Stimulated activated CD8-positive, alpha-beta memory T cell treated with anti-CD3 and anti-CD28 coated beads, Interleukin-4, amount 100 ng/mL, for 1 hour (primary cell): ENCODE results near the gene CHST9.
"Not testable (repeated sequence)": the region's sequence is repeated elsewhere in the genome, so short reads cannot be mapped to it uniquely, and the experiment has no call there.

Source experiments
- DNase-seq, 2 donors: peaks; one replicate each; pipeline ENCODE4 v3.0.0-alpha.2; 2020; ENCODE audit warnings: low read depth in 2 of 2, low spot score in 1 of 2

The CHST9 gene

GRCh38 chr18:26940744-26941398, 244.2 kb downstream of the CHST9 start:
- no peak for DNase-seq

DNA sequence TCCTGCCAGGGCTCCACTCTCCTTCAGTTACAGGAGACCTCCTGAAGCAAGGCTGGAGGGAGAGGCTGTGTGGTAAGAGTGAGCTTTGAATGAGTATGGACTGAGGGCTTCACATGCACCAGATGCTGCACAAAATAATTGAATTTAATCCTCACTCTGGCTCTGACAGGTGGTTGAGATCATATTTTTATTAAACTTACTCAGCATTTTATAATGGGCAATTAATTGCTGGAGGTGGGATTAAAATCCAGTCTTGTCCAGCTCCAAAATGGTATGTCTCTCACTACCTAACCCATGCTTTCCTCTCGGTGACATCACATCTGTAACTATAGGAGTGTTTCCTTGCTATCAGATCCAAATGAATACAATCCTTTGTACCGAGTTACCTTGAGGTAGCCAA, 253.4 kb downstream of the CHST9 start:
- no peak for DNase-seq

DNA sequence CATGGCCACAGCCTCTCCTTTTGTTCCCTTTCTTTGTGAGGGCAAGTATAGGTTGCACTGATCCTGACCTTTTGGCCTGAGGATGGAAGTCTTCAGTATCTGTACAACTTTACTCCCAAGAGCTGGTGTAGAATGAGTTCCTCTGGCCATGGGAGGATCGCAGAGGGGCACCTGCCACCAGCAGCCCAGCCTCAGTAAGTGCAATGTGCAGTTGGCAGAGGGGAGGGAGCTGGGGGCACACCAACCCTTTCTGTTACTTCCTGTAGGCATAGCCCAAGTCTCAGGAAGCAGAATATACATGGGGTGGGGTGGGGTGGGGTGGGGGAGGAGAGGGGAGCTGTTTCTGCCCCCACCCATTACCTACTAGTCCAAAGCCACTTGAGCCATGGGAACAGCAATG, 254.5 kb downstream of the CHST9 start:
- DNase-seq, result no peak

DNA sequence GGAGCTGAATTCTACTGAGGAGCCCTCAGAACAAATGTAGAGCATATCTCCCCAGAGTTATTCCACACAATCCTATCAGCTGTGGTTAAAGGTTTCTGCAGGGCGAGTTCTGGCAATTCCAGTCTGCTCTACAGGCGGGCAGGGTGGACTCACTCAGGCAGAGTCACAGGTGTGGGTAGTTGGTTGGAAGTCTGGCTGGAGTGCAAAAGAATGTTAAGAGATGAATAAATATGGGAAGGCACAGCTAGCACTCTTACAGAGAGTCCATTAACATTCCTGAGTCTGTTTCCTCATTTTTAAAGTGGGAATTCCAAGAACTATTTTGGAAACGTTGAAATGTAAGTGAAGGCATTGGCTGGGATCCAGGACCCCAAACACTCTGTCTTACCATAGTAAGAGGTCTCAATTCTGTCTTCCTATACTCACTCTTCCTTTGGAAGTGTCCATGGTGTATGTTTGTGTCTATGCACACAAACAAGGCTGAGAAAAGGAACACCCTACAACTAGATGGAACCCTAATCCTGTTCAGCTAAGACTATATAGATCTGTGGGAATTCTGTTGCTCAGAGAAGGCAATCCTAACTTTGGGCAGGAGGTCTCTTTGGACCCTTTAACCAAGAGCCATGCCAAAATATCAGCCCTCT, 256.3 kb downstream of the CHST9 start:
- no peak for DNase-seq

DNA sequence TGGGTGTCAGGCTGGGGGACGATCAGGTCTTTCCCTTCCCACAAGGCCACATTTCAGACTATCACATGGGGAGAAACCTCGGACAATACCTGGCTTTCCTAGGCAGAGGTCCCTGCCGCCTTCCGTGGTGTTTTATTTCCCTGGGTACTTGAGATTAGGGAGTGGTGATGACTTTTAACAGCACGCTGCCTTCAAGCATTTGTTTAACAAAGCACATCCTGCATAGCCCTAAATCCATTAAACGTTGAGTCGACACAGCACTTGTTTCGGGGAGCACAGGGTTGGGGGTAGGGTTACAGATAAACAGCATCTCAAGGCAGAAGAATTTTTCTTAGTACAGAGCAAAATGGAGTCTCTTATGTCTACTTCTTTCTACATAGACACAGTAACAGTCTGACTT, 257.3 kb downstream of the CHST9 start:
- not testable (repeated sequence) for DNase-seq

GRCh38 chr18:26926066-26926675, 258.9 kb downstream of the CHST9 start:
- no peak for DNase-seq

DNA sequence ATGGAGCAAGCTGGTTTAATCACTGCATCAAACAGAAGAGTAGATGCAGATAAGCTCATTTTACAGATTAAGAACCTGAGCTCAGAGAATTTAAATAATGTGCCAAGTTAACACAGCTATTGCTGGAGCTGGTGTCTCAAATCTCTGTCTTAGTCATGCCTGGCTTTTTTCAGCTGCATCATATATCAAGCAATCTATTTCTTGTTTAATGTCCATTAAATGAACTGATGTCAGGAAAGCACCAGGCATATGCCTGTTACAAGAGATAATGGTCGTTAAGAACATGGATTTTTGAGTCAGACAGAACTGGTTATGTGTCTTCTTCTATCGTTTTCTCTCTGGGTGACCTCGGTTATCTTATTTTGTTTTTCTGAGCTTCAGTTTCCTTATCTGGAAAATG, 259.8 kb downstream of the CHST9 start:
- no peak for DNase-seq

DNA sequence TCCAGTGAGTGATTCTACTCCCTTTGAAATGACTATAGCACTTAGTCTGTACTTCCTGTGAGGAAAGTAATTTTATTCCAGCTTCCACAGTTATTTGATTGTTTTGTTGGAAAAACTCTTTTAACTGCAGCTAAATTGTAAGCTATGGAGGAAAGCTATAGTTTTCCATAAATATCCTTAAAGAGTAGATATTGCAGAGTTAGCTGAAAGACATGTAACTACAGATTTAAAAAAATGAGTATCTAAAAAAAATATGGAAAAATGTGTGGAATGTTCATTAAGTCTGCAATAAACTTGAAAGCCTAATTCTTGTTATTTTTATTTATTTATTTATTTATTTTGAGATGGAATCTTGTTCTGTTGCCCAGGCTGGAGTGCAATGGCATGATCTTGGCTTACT, 262.8 kb downstream of the CHST9 start:
- no peak for DNase-seq

- no peak for DNase-seq
Measured at GRCh38 chr18:26920644-26921043, 264.5 kb downstream of the CHST9 start.

DNA sequence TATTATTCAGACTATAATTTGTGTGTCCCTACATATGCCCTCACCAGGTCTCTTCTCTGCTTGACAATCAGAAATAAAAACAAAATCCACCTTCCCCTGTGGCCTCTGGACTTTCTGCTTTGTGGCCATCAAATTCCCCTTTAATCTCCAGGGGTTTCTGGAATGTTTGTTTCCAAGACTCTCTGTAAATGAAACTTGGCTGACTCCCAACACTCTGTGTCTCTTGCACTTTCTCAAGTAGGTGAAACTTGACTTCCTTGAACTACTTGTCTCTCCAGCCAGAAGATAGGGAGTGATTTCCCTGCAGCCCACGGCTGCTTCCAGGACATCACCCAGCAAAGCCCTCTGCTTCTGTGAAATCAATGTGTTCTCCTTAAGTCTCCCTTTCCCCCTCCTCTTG, 265.5 kb downstream of the CHST9 start:
- DNase-seq, result no peak

DNA sequence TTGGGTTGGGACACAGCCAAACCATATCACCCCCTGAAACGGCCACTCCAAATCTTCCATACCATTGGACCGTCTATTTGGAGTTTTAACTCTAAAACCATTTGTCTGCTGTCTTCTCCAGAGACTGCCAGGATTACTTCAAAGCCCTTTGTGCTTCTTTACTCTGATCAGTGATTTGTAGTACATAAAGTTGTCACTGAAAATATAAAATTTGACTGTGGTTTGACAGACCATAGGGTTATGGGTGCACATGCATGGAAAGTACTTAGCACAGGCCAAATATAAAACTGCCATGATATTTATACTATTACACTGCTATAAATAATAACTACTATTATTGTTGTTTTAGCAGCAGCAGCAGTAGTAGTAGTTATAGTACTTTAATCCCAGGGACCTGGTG, 265.9 kb downstream of the CHST9 start:
- no peak for DNase-seq

GRCh38 chr18:26911840-26912239, 273.3 kb downstream of the CHST9 start:
- no peak for DNase-seq

- no peak for DNase-seq
Measured at GRCh38 chr18:26909599-26910290, 275.4 kb downstream of the CHST9 start.

DNA sequence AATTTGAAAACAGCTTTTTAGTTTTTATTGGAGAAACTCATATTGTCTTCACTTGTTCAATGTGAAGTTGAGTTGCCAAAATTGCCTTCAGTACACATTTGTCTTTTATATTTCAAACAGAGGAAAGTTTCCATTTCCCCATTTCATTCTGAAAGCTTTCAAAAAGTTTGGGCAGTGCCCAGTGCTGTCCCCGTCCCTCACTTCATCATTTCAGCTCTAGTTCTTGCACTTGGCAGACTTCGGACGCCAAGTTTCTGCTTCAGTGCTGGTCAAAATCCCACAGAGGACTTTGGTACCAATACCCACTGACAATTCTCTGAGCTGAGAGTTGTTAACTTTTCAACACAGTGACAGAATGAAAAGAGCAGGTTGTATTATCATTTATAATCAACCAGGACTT, 276.2 kb downstream of the CHST9 start:
- DNase-seq, result no peak

- no peak for DNase-seq
Measured at GRCh38 chr18:26902291-26902690, 282.8 kb downstream of the CHST9 start.

DNA sequence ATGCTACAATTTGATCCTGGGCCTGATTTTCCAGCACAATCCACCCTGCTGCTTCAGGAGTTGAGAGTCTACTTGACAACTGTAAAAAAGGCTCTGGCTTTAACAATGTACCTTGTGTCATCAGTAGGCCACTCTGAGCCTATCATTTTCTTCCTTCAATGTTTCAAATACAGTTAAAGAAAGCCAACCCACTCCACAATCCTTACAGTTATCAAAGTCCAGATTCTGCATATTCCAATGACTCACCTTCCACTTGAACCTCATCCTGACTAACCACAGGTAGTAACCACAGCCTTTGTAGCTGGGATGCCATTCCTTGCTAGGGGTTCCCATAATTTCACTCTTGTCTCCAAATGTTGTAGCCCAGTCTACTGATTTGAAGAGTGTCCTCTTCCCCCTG, 284.1 kb downstream of the CHST9 start:
- no peak for DNase-seq

- DNase-seq, result no peak
Measured at GRCh38 chr18:26894426-26894825, 290.7 kb downstream of the CHST9 start.

DNA sequence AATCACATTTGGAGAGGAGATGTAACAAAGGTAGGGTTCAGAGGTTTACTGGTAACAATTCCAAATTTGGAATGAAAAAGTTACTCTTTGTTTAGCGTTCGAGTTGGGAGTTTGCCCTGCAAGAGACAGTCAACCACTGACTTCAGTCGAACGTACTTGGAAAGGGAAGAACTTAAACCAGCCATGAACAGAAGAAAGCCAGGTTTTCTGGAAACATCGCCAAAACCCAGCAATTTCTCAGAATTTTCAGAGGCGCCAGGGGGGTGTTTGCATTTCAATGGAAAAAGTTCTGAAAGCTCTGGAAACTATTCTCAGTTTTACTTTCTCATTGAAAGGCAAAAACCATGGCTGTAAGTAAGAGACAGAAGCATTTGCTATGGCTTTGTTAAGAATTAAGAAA, 291.1 kb downstream of the CHST9 start:
- DNase-seq, result no peak

DNA sequence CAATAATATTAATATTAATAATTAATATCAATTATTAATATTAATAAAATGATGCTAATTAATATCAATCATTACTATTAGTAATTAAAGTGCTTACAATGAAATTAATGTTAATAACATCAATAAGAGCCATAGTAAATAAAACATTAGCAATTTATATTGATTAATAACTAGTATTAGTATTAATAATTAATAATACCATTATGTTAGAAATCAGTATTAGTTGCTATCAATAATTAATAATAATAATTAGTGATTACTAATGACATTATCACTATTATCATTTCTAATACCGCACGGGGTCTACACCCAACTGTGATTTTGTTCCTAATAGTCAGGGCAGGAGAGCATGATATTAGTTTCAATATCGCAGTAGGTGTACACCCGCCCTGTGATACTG, 296.8 kb downstream of the CHST9 start:
- DNase-seq, result no peak

GRCh38 chr18:26875040-26875654, 310.0 kb downstream of the CHST9 start:
- DNase-seq, result no peak

GRCh38 chr18:26874283-26874682, 310.8 kb downstream of the CHST9 start:
- no peak for DNase-seq

DNA sequence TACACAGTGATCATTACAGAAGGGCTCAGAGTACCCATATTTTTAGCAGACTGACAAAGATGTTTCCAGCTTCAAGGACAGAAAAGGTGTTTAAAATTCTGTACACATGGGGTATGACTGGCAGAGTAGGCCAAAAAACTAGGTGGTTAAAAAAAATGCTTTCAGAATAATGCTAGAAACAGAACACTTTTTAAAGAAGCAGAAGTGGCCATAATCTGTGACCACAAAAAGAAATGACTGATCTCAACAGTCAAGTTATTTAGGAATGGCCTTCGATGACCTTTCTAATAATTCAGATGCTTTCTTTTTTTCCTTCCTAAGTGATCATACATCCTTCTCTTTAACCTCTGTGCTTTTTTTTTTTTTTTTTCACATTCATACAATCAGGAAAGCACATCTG, 315.5 kb downstream of the CHST9 start:
- DNase-seq, result no peak
